SHP77 (cell line): ENCODE measurements around the gene MAML2.

Experiments used
- DNase-seq, 2 experiments: peaks; one replicate each; lab custom pipeline; 2025; lab: John Stamatoyannopoulos, UW

Gene MAML2

GRCh38 chr11:95964281-95964680 is 378.7 kb downstream of the MAML2 start:
- no peak for DNase-seq

DNA sequence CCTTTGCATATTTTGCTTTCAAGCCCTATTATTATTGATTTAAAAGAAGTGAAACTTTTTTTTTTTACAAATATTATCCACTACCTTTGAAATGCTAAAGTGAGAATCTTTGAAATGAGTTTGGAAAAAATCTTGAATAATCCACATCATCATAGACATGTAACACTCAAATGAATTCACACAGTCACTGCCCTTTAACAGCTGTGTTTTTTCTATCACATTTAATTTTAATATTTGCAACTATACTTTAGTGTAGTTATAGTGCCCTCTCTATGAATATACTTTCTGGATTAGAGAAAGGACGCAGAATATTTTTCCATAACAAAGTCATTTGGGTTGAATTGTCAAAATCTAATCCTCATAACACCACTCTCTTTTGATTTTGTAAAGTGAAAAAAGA is 381.2 kb downstream of the MAML2 start:
- no peak for DNase-seq

DNA sequence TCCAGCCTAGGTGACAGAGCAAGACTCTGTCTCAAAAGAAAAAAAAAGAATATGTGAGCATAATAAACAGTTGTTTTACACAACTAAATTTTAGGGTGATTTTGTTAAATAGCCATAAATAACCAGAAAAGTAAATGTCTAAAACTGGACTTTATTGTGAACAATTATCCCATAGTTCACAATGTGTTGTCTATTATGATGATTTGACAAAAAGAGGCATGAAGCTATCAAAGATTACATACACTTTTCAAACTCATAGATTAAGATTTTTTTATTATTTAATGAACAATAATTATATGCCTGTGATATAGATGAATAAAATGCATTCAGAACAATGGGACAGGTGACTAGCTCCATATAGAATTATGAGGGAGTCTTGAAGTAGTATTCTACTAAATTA is 392.1 kb downstream of the MAML2 start:
- DNase-seq = no peak

- no peak for DNase-seq
Measured at GRCh38 chr11:95948637-95949036, 394.4 kb downstream of the MAML2 start.

DNA sequence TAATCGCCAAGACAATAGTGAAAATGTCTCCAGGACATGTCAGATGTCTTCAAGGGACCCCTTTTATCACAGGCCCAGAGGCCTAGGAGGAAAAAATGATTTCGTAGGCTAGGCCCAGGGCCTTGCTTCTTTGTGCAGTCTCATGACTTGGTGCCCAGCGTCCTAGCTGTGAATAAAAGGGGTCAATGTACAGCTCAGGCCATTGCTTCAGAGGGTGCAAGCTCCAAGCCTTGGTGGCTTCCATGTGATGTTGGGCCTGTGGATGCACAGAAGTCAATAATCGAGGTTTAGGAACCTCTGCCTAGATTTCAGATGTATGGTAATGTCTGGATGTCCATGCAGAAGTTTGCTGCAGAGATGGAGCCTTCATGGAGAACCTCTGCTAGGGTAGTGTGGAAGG is 398.4 kb downstream of the MAML2 start:
- no peak for DNase-seq

DNA sequence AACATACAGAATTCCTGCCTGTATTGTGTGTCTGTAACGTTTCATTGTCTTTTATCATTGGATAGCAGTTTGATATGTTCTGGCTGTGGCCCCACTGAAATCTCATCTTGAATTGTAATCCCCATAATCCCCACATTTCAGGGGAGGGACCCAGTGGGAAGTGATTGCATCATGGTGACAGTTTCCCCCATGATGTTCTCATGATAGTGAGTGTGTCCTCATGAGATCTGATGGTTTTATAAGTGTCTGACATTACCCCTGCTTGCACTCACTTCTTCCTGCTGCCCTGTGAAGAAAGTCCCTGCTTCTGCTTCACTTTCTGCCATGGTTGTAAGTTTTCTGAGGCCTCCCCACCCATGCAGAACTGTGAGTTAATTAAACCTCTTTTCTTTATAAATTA is 399.4 kb downstream of the MAML2 start:
- DNase-seq = no peak

DNA sequence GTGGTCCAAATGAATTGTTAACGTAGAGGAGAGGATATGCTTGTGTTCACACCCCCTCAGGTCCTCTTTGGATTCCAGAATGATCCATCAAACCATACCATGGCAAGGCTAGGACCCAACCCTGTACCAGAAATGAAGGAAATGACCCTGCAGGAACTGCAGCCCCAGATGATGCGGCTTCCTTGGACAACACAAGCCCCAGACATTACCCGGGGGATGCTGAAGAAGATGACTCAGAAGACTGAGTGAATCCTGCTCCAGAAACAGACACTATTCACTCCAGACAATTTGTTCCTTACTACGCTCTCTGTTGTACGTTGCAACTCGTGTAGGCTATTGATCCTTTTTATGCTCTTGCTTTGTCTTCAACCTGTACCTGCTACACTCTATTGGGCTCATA is 403.9 kb downstream of the MAML2 start:
- no peak for DNase-seq

DNA sequence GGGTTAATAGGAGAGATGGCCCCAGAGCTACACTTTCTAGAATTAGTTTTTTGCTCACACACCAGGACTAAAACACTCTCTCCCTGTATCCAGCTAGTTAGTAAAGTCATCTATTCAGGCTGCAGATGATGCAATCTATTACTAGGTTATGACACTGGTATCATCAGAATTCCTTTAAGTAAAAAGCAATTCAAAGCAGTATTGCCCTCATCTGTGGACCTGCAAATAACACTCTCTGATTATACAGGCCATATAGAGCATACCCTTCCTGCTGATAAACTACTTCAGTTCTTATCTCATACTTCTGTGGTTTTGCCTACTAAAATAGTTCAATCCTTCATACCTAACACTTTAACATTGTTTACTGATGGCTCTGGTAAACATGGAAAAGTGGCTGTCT is 405.6 kb downstream of the MAML2 start:
- no peak for DNase-seq

DNA sequence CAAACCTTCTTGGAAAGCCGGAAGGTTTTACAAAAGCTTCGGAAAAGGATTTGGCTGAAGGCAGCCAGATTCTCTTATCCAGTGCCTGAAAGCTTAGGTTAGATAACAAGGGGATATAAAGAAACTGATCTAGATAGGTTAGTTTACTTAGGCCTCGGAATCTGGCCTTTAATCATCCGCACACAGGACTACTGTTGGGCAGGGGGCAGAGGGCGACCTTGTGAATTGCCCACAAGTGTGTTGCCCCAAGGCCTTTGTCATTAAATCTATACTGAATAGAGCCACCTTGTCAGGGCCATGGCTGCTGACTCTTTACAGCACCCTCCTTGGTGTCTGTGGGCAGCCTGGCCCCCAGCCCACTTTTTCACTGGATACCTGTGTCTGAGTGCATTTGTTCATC is 409.4 kb downstream of the MAML2 start:
- no peak for DNase-seq

DNA sequence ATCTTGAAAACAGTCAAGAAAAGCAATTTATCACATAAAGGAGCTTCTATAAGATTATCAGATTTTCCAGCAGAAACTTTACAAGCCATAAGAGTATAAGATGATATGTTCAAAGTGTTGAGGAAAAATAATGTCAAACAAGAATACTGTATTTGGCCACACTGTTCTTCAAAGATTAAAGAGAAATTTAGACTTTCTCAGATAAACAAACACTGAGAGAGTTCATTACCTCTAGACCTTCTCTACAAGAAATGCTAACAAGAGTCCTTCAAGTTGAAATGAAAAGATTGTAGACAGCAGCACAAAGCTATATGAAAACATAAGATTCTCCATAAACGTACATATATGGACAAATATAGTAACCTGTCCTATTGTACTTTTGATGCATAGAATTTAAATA is 411.1 kb downstream of the MAML2 start:
- no peak for DNase-seq

DNA sequence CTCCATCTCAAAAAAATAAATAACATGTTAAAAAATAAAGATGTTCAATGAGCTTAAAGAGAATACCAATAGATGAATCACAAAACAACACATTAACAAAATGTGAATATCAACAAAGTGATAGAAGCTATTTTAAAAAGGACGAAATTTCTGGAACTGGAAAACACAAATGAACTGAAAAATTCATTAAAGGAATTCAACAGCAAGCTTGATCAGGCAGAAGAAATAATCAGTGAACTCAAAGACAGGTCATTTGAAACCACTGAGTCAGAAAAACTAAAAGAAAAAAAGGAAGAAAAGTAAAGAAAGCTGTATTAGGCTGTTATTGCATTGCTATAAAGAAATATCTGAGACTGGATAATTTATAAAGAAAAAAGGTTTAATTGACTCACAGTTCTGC is 412.0 kb downstream of the MAML2 start:
- DNase-seq = no peak

- DNase-seq = no peak
Measured at GRCh38 chr11:95926726-95927125, 416.3 kb downstream of the MAML2 start.
